AG09309 (cell line): ENCODE data around the gene TTI1.

Experiments used
- DNase-seq: peaks from one replicate; pipeline ENCODE4 v3.0.0-alpha.2; 2010; ENCODE audit warnings: low read depth
- H3K4me3 ChIP-seq: 2 replicates; pipeline ENCODE4 v1.5.1; 2011; ENCODE audit warnings: mild to moderate bottlenecking, low read depth, low read length, moderate library complexity; ENCODE audit not compliant: control insufficient read depth
- CTCF ChIP-seq: IDR thresholded peaks from 2 replicates; pipeline ENCODE4 v1.5.1; 2011; ENCODE audit warnings: mild to moderate bottlenecking, low read depth, low read length, inconsistent platforms; ENCODE audit not compliant: insufficient read depth, control insufficient read depth; ENCODE audit errors: missing control alignments

Gene TTI1

DNA sequence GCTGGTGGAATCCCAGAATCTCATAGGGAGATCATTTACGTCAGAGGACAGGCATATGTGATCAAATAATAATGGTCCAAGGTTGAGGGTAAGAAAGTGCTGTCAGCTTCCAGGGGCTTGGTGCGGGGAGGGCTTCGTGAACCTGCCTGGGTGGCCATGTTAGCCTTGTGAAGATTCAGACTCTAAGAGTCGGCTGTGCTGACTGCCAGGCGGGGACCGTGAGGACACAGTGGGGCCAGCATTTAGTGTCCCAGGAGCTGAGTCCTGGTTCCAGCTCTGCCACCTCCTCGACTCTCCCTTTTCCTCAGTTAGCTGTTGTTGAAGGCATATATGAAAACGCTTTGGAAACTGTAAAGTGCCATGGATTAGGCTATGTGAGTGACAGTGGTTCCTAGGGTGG, 96.8 kb downstream of the TTI1 start:
- H3K4me3 ChIP-seq: no peak overlapping the region
- no peak for DNase-seq
- no peak for TF ChIP-seq CTCF

DNA sequence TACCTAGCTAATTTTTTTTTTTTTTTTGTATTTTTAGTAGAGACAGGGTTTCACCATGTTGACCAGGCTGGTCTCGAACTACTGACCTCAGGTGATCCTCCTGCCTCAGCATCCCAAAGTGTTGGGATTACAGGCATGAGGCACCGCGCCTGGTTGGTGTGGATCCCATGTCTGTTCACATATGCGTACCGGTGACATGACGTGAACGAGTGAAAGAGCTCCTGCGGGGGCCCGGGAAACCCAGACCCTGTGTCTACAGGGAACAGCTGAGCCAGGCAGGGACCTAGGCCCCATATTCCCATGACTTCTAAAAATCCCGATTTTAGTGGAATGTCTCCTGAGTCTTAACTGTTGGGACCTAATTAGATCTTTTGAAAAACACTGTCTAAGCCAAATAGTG, 97.2 kb downstream of the TTI1 start:
- no peak for TF ChIP-seq CTCF

GRCh38 chr20:37935435-37935834, 97.8 kb downstream of the TTI1 start:
- DNase-seq: no peak
- no peak for TF ChIP-seq CTCF
- H3K4me3 ChIP-seq: no peak overlapping the region

More for the DNA sequence above, 97.2 kb downstream of the TTI1 start:
- DNase-seq: no peak
- no peak overlapping the region for H3K4me3 ChIP-seq

GRCh38 chr20:37934634-37935375, 98.5 kb downstream of the TTI1 start:
- no peak for DNase-seq
- no peak for TF ChIP-seq CTCF
- no peak overlapping the region for H3K4me3 ChIP-seq

- no peak overlapping the region for H3K4me3 ChIP-seq
- no peak for DNase-seq
- TF ChIP-seq CTCF: no peak
These were observed 99.2 kb downstream of the TTI1 start for GRCh38 chr20:37933786-37934633.
